T follicular helper cell (primary cell): ENCODE results near the gene CFAP45.

Experiments
- DNase-seq: peaks from one replicate; pipeline ENCODE4 v3.0.0-alpha.2; 2020; ENCODE audit warnings: low read depth

The CFAP45 gene

DNA sequence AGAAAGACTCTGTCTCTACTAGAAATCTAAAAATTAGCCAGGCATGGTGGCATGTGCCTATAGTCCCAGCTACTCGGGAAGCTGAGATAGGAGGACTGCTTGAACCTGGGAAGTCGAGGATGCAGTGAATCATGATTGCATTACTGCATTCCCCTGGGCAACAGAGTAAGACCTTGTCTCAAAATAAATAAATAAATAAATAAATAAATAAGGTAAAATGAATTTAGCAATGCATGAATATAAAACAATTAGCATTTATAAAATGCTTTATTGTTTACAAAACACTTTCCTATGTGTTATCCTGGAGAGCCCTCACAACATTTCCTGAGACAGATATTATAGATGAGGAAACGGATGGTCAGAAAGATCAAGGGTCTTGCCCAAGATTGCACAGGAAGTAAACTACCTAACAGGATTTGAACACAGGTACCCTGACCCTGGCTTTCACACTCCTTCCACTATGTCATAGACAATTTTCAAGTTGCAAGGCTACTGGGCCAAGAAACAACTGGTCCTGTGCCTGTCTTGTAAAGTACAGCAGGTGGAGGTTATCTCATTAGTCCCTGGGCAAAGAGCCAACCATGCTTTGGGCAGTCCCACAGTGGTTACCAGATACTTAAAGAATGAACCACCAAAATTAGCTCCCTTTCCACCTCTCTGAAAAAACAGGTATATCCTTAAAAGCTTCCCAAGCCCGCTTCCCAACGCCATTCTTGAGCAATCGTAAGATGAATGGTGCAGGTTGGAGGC lies 22.1 kb downstream of the CFAP45 start:
- DNase-seq, result no peak

DNA sequence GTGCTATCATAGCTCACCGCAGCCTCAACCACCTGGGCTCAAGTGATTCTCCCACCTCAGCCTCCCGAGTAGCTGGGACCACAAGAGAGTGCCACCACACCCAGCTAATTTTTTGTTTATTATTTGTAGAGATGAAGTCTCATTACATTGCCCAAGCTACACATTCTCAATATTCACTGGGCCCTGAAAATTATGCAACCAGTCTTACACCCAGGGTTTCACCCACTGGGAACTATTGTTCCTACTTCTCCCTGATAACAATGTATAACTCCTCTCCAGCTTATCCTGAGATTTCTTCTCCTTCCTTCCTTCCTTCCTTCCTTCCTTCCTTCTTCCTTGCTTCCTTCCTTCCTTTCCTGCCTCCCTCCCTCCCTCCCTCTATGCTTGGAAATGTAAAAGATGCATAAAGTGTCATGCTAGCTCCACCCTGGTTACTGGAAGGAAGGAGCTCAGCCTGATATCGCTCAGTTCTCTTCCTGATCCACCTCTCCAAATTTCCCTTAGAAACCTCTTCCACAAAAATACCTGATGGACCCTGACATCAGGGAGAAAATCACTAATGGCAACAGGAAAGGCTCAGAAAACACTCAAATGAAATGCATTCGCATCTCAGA lies 26.3 kb downstream of the CFAP45 start:
- DNase-seq, result no peak

DNA sequence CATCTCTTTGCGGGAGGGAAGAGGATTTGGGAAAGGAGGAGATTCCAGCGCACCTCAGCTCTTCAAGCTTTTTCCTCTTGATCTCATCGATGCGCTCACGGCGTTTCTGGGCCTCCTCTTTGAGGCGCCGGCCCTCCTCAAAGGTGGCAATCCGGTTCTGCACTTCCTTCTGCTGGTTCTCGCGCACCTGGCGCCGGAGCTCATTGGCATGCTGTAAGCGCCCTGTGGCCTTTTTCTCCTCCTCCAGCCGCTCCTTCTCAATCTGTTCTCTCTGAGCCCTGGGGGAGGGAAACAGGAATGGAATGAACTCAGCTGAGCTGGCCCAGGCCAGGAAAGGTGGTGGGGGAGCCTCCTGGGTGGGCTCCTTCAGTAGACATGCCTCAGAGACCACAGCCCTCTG lies 27.1 kb downstream of the CFAP45 start:
- DNase-seq, result no peak

DNA sequence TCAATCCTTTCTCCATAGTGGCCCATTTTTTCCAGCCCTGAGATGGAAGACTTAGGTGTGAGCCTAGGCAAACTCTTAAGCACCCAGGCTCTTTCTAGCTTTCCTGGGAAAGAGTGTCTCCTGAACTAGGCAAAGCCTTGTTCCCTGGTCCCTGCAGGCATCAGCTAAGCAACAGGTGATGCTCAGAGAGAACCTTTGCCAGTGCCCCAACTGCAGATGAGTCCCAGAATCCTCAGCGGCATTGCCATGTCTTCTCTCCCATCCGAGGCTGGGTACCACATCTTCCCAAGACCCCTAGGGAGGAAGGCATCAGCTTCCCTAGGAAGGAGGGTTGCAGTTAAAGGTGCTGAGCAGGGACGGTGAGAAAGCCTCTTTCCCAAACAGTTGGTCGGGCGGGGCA lies 29.3 kb downstream of the CFAP45 start:
- DNase-seq, result no peak

DNA sequence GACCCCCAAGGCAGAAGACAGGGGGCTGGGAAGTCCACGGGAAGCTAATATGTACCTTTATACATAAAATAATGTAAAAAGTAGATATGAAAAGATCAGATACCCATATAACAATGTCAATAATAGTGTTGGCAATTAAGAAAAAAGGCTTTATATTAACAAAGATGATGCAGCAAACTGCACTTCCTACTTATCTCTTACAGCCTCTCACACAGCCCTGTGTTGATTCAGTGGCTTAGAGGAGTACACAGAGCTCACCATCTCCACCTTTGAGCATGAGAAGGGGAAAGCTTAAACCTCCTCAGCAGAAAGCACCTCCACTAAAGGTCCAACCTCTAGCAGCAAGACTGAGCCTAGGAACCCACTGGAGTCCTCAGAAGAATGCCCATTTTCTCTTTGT lies 30.4 kb downstream of the CFAP45 start:
- DNase-seq, result no peak

DNA sequence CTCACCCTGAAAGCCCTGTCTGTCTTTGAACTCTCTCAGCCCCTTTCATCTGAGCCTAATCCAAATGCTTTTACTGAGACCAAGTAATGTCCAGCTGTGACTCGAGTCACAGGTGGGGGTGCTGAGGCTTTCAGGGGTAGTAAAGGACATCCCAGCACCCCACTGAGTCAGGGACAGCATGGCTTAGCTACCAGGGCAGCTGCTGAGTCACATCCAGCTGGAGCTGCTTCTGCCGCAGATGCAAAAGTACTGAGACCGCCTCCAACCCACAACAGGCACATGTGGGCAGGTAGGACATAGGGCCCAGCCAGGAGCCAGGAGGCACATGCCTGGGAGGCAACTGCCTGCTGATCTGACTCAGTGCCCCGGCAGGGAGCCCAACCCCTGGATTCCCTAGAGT lies 30.8 kb downstream of the CFAP45 start:
- DNase-seq, result no peak

GRCh38 chr1:159868766-159869165 lies 31.2 kb downstream of the CFAP45 start:
- DNase-seq, result no peak

DNA sequence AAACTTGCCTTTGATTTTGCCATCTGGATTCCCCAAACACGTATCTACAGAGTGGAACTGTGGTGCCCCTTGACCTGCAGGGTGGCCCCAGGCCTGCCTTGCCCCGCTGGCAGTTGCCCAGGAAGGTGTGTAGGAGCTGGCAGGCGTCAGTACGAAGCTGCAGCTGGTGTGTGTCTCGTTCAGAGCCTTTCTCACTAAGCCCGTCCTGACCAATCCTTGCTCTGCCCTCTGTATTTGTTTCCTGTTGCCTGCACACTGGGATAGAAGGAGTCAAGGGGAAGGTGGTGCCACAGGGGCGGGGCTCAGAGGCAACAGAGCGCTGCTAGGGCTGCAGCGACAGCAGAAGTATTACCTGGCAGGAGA lies 32.3 kb downstream of the CFAP45 start:
- no peak for DNase-seq

GRCh38 chr1:159866905-159867663 lies 32.9 kb downstream of the CFAP45 start:
- no peak for DNase-seq

GRCh38 chr1:159866066-159866465 lies 33.9 kb downstream of the CFAP45 start:
- no peak for DNase-seq

DNA sequence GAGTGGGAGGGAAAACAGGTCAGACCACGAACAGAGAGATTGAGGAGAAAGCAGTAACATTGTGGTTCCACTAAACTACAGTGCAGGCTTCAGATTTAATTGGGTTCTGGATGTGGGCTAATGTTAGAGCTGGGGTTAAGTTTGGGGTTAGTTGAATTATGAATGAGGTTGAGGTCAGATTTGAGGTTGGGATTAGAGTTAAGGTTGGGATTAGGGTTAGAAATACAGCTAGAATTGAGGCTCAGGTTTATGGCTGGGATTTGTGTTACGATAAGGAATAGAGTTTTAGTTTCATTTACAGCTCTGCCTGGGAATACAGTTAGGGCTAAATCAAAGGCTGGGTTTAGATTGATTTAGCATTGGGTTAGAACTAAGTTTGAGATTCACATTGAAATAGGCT lies 35.7 kb downstream of the CFAP45 start:
- DNase-seq, result no peak

DNA sequence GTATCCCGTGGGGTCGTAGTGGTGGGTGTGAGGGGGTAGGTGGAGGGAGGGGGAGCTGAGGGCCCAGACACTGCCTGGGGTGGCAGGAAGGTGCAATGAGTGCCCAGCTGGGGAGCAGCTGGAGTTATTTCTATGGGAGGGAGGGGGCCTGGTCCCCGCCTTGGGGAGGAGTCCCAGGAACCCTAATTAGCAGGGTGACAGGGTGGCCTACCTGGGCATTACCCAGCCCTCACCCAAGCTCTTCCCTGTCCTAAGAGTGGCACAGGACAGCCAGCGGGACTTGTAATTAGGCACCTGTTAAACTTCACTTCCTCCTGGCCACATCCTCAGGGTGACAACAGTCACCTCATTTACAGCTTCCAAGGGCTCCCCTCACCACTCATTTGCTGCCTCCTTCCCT lies 37.4 kb downstream of the CFAP45 start, which contains the start of gene VSIG8:
VSIG8 (minus strand) TSS at position 101 of the 400 bp plus-strand sequence. CDS start 136 bp downstream, outside the sequence.
- no peak for DNase-seq

- DNase-seq, result no peak
Measured at GRCh38 chr1:159862031-159862430, 37.9 kb downstream of the CFAP45 start.

DNA sequence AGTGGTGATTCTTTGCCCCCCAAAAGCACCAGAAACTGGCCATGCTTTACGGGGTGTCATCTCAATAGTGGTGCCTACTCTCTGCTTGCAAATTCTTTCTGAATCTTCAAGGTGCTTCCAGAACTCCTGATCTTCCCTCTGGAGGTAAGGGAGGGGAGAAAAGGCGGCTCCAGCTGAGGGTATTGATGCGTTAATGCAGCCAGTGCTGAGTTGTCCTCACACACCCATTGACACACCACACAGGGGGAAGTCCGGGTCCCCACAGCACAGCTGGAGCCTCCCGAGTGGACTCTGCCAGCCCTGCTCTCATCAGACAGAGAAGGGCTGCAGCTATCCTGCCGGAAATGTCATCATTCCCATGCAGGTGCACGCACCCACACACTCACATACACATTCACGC lies 38.7 kb downstream of the CFAP45 start:
- no peak for DNase-seq

DNA sequence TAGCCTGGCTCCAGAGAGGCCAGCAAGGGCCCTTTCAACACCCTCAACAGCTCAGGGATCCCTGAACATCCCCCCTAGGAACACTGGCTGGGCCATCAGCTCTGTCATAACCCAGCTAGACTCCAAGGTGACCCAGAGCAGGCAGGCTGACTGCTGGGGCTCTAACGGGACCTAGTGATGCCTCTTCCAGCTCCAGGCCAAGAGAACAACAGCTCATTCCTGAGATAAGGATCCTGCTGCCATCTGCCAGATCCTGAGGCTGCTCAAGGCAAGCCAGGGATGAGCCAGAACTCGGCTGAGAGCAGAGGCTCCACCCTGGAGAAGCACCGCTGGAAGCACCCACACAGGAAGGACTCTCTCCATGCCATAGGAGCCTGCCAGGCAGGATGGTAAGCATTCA lies 39.5 kb downstream of the CFAP45 start:
- DNase-seq, result no peak

GRCh38 chr1:159859767-159860322 lies 40.1 kb downstream of the CFAP45 start:
- DNase-seq, result no peak

DNA sequence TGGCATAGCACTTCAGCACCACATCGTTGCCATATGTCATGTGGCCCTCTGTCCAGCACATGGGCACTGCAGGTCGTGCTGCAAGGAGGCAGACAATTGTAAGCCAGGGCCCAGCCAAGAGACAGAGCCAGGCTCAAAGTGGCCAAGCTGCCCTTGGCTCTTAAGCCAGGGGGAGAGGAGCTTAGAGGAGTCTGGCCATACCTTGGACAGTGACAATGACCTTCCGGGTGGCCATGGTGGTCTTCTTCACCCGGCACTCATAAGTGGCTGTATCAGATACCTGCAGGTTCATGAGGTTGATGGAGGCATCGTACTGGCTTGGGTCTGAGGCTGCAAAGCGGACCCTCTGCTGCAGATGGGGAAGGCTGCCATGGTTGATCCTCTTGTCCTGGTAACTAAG lies 42.1 kb downstream of the CFAP45 start:
- no peak for DNase-seq

DNA sequence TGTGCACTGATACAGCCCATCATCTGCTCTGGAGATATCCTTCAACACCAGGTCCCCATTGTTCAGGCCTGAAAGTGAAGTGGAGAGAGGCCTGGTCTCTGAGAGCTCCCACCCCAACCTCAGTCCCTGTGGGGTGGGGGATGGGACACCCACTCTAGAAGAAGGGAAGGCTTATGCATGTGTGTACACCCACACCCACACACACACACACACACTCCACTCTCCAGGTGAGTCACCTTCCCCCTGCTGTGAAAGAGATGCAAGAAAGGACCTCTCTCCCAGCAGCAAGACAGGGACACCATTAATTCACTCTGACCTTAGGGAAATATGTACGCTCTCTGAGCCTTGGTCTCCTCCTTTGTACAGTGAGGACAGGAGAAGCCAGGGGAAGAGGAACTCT lies 43.4 kb downstream of the CFAP45 start:
- DNase-seq, result no peak

- no peak for DNase-seq
Measured at GRCh38 chr1:159855709-159856108, 44.3 kb downstream of the CFAP45 start.

DNA sequence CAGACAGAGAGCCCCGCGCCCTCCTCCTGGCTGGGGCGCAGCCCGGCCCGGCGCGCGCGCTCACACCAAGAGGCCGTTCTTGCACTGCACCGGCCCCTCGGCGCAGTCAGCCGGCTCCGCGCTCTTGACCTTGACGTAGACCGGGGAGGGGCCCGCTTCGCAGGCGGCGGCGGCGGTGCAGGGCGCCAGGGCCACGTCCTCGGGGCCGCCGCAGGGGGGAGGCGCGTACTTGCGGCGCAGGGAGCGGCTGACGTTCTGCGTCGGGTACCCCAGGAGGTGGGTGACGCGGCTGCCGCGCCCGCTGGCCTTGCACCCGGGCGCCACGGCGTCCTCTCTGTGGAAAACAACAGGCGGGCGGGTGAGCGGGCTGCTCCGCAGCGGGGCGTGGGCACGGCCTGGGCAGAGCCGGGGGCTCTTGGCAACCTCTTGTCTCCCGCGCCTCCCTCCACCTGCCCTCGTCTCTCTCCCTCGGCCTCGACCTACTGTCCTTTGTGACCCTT lies 45.2 kb downstream of the CFAP45 start:
- peak; percentile 45 for DNase-seq

- no peak for DNase-seq
Measured at GRCh38 chr1:159854116-159854692, 45.8 kb downstream of the CFAP45 start.

- DNase-seq, result no peak
Measured at GRCh38 chr1:159853417-159854115, 46.4 kb downstream of the CFAP45 start.
